Rectal smooth muscle tissue (tissue), 1 donor: ENCODE data around the gene CELA3A.
"Not testable (repeated sequence)": the region's sequence is repeated elsewhere in the genome, so short reads cannot be mapped to it uniquely, and the experiment has no call there.

ENCODE experiments used
- H3K27ac ChIP-seq: one replicate; pipeline ENCODE4 v1.7.0; 2013; ENCODE audit warnings: low read depth, low read length, inconsistent platforms
- H3K27me3 ChIP-seq: one replicate; pipeline ENCODE4 v1.7.0; 2013; ENCODE audit warnings: low read length; ENCODE audit not compliant: control insufficient read depth, insufficient read depth
- H3K36me3 ChIP-seq: one replicate; pipeline ENCODE4 v1.7.0; 2013; ENCODE audit warnings: low read length; ENCODE audit not compliant: control insufficient read depth, insufficient read depth
- H3K4me1 ChIP-seq: one replicate; pipeline ENCODE4 v1.7.0; 2013; ENCODE audit warnings: low read length; ENCODE audit not compliant: control insufficient read depth, insufficient read depth
- H3K4me3 ChIP-seq: one replicate; pipeline ENCODE4 v1.7.0; 2013; ENCODE audit warnings: low read length
- H3K9ac ChIP-seq: one replicate; pipeline ENCODE4 v1.7.0; 2013; ENCODE audit warnings: low read length

Gene CELA3A

GRCh38 chr1:22031214-22031962, 29.9 kb downstream of the CELA3A start:
- H3K9ac ChIP-seq: no peak overlapping the region
- no peak overlapping the region for H3K4me3 ChIP-seq
- H3K27me3 ChIP-seq: no peaks in the 10 kb centered on the region
- H3K36me3 ChIP-seq: no peaks in the 10 kb centered on the region
- H3K27ac ChIP-seq: peak overlapping the region; percentile 73
- peaks cover 10% of the 10 kb centered on the region for H3K4me1 ChIP-seq

GRCh38 chr1:22034834-22035233, 33.4 kb downstream of the CELA3A start:
- not testable (repeated sequence) for H3K36me3 ChIP-seq, H3K27me3 ChIP-seq, H3K9ac ChIP-seq, H3K4me1 ChIP-seq, H3K27ac ChIP-seq, H3K4me3 ChIP-seq

- Histone ChIP-seq H3K27ac (no peak overlapping the region), H3K4me1 (peaks cover 5% of the 10 kb centered on the region), H3K36me3 (no peaks in the 10 kb centered on the region), H3K4me3 (no peak overlapping the region), H3K9ac (no peak overlapping the region), H3K27me3 (no peaks in the 10 kb centered on the region)
Measured at GRCh38 chr1:22037520-22037919, 36.1 kb downstream of the CELA3A start.

- Histone ChIP-seq H3K27ac (no peak overlapping the region), H3K9ac (no peak overlapping the region), H3K4me1 (peaks cover 5% of the 10 kb centered on the region), H3K27me3 (no peaks in the 10 kb centered on the region), H3K4me3 (no peak overlapping the region), H3K36me3 (no peaks in the 10 kb centered on the region)
Measured at GRCh38 chr1:22038036-22038435, 36.6 kb downstream of the CELA3A start.

- no peak overlapping the region for H3K27ac ChIP-seq
- H3K4me3 ChIP-seq: peak overlapping the region; percentile 15
- peak overlapping the region; percentile 40 for H3K9ac ChIP-seq
Measured at GRCh38 chr1:22039594-22040285, 38.3 kb downstream of the CELA3A start.

GRCh38 chr1:22040286-22040623, 38.8 kb downstream of the CELA3A start:
- Histone ChIP-seq H3K36me3 (no peaks in the 10 kb centered on the region), H3K27ac (no peak overlapping the region), H3K4me1 (peaks cover 5% of the 10 kb centered on the region), H3K9ac (peak overlapping the region; percentile 40), H3K4me3 (peak overlapping the region; percentile 15), H3K27me3 (no peaks in the 10 kb centered on the region)

More at GRCh38 chr1:22039594-22040285, 38.3 kb downstream of the CELA3A start:
- H3K4me1 ChIP-seq: peaks cover 5% of the 10 kb centered on the region
- no peaks in the 10 kb centered on the region for H3K27me3 ChIP-seq
- H3K36me3 ChIP-seq: no peaks in the 10 kb centered on the region

- no peak overlapping the region for H3K4me3 ChIP-seq
- no peak overlapping the region for H3K27ac ChIP-seq
- H3K9ac ChIP-seq: no peak overlapping the region
- no peaks in the 10 kb centered on the region for H3K27me3 ChIP-seq
- H3K36me3 ChIP-seq: no peaks in the 10 kb centered on the region
- H3K4me1 ChIP-seq: peaks cover 5% of the 10 kb centered on the region
Measured at GRCh38 chr1:22041505-22041904, 40.0 kb downstream of the CELA3A start.

GRCh38 chr1:22043198-22043769, 41.8 kb downstream of the CELA3A start:
- Histone ChIP-seq H3K27ac (no peak overlapping the region), H3K4me3 (no peak overlapping the region), H3K27me3 (no peaks in the 10 kb centered on the region), H3K4me1 (peaks cover 5% of the 10 kb centered on the region), H3K36me3 (no peaks in the 10 kb centered on the region), H3K9ac (no peak overlapping the region)

- Histone ChIP-seq H3K27me3 (no peaks in the 10 kb centered on the region), H3K27ac (no peak overlapping the region), H3K4me3 (no peak overlapping the region), H3K4me1 (peaks cover 3% of the 10 kb centered on the region), H3K36me3 (no peaks in the 10 kb centered on the region), H3K9ac (no peak overlapping the region)
Measured at GRCh38 chr1:22044690-22045420, 43.4 kb downstream of the CELA3A start.

GRCh38 chr1:22045604-22046228, 44.3 kb downstream of the CELA3A start:
- no peak overlapping the region for H3K27ac ChIP-seq

GRCh38 chr1:22048351-22049192, 47.1 kb downstream of the CELA3A start:
- Histone ChIP-seq H3K4me1 (no peaks in the 10 kb centered on the region), H3K27ac (no peak overlapping the region), H3K4me3 (no peak overlapping the region), H3K36me3 (no peaks in the 10 kb centered on the region), H3K9ac (no peak overlapping the region), H3K27me3 (no peaks in the 10 kb centered on the region)

More at GRCh38 chr1:22045604-22046228, 44.3 kb downstream of the CELA3A start:
- no peaks in the 10 kb centered on the region for H3K36me3 ChIP-seq
- H3K4me3 ChIP-seq: no peak overlapping the region
- H3K9ac ChIP-seq: no peak overlapping the region
- H3K27me3 ChIP-seq: no peaks in the 10 kb centered on the region
- H3K4me1 ChIP-seq: no peaks in the 10 kb centered on the region
